SK-N-MC (cell line): ENCODE measurements around the gene STARD10.

Experiments
- EZH2 ChIP-seq: fragments of 200-600 bp; sonication (generic); IDR thresholded peaks from one replicate; pipeline ENCODE4 v1.6.1; 2017; ENCODE audit warnings: antibody characterized with exemption
- FOXP2 ChIP-seq: optimal IDR thresholded peaks from 2 replicates; pipeline ENCODE3; 2011; ENCODE audit warnings: mild to moderate bottlenecking, moderate library complexity; ENCODE audit not compliant: insufficient read depth; ENCODE audit errors: extremely low read length, control extremely low read depth
- POLR2AphosphoS5 ChIP-seq: IDR thresholded peaks from 2 replicates; pipeline ENCODE4 v1.6.1; 2012; ENCODE audit warnings: mild to moderate bottlenecking, low read depth, low read length, borderline replicate concordance

DNA sequence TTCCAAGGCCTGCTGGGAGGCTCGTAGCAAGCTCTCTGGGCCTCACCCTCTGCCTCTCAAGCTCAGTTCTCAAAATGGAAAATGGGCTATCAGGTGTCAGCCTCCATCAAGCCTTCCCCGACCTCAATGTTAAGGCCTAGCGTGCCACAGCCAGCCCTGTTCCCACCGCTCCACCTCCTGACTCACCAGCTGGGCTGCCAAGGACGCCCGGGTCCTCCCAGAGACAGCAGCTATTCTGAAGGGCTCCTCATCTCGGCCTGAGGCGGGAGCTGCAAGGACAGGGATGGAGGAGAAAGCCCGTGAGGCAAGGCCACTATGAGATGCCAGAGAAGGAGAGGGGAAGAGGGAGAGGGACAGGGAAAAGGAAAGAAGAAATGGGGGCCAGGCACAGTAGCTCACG is 61.5 kb downstream of the STARD10 start:
- TF ChIP-seq EZH2 (no peak), POLR2AphosphoS5 (no peak), FOXP2 (no peak)
